ENCODE measurements around the gene ATP10A.

ATP10A gene

GRCh38 chr15:25736461-25736860 lies 126.7 kb downstream of the ATP10A start:
- DNase-seq = no peak

GRCh38 chr15:25735550-25736384 lies 127.4 kb downstream of the ATP10A start:
- DNase-seq = no peak

GRCh38 chr15:25734680-25735355 lies 128.3 kb downstream of the ATP10A start:
- DNase-seq = no peak

- DNase-seq = no peak
These were observed 129.1 kb downstream of the ATP10A start for GRCh38 chr15:25733856-25734679.

GRCh38 chr15:25733036-25733855 lies 129.9 kb downstream of the ATP10A start:
- no peak for DNase-seq

- DNase-seq = no peak
These were observed 130.9 kb downstream of the ATP10A start for GRCh38 chr15:25732191-25732590.

GRCh38 chr15:25731411-25731810 lies 131.7 kb downstream of the ATP10A start:
- DNase-seq = no peak

- DNase-seq = no peak
These were observed 132.2 kb downstream of the ATP10A start for GRCh38 chr15:25730918-25731317.

- no peak for DNase-seq
These were observed 134.3 kb downstream of the ATP10A start for GRCh38 chr15:25728816-25729215.

GRCh38 chr15:25727867-25728600 lies 135.1 kb downstream of the ATP10A start:
- DNase-seq = no peak

- no peak for DNase-seq
These were observed 136.0 kb downstream of the ATP10A start for GRCh38 chr15:25727116-25727515.

GRCh38 chr15:25725758-25726157 lies 137.4 kb downstream of the ATP10A start:
- no peak for DNase-seq

GRCh38 chr15:25724899-25725298 lies 138.2 kb downstream of the ATP10A start:
- no peak for DNase-seq

- no peak for DNase-seq
These were observed 141.5 kb downstream of the ATP10A start for GRCh38 chr15:25721605-25721955.

GRCh38 chr15:25719101-25719985 lies 143.8 kb downstream of the ATP10A start:
- DNase-seq = no peak

GRCh38 chr15:25718597-25718996 lies 144.5 kb downstream of the ATP10A start:
- no peak for DNase-seq

- DNase-seq = no peak
These were observed 145.0 kb downstream of the ATP10A start for GRCh38 chr15:25718169-25718536.

- DNase-seq = peak; percentile 72
These were observed 145.5 kb downstream of the ATP10A start for GRCh38 chr15:25717457-25718168.

GRCh38 chr15:25717127-25717456 lies 146.0 kb downstream of the ATP10A start:
- no peak for DNase-seq

GRCh38 chr15:25716414-25717126 lies 146.6 kb downstream of the ATP10A start:
- no peak for DNase-seq
